T-cell (primary cell): ENCODE data around the gene PHF23. TPM values are rescaled to one million over a fixed set of nuclear protein-coding genes. Genes with fewer than 3 reads are reported as not detected.
A peak's percentile ranks its signal among the peaks of the same experiment; 100 is the strongest.

Experiments used
- ATAC-seq, 4 experiments: fragments of 200-7000 bp in 3 of 4; fragments of 150-1000 bp in 1 of 4; cut with Tn5 transposase; replicated peaks in 1 of 4; 1 replicate in 3 of 4; 2 replicates in 1 of 4; pipeline ENCODE4 v1.10.0; 2021; ENCODE audit warnings: moderate library complexity in 3 of 4, mild to moderate bottlenecking in 2 of 4, moderate number of reproducible peaks in 1 of 4
- CTCF ChIA-PET, 2 donors: fragments of 300-600 bp; sonication (Branson Sonifier 250); formaldehyde crosslinking; loops; one replicate each; lab custom pipeline; 2022; ENCODE audit warnings: antibody characterized with exemption in 2 of 2; lab: Charles Lee
- POLR2A ChIA-PET, 2 donors: fragments of 300-600 bp; sonication (Branson Sonifier 250); formaldehyde crosslinking; loops; one replicate each; lab custom pipeline; 2022; ENCODE audit warnings: antibody characterized with exemption in 2 of 2; lab: Charles Lee
- DNase-seq, 35 experiments: peaks; one replicate each; pipeline versions ENCODE4 v3.0.0 to v3.0.0-alpha.2; 2013 to 2023
- H3K27ac ChIP-seq: one replicate; pipeline ENCODE4 v1.5.1; 2013; ENCODE audit warnings: low read length
- H3K27me3 ChIP-seq, 2 experiments: replicated peaks in 1 of 2; 1 replicate in 1 of 2; 2 replicates in 1 of 2; pipeline versions ENCODE4 v1.6.1 to v1.7.0; 2013; ENCODE audit warnings: low read length in 1 of 2, mixed read lengths in 1 of 2; ENCODE audit not compliant: control insufficient read depth in 2 of 2, insufficient read depth in 2 of 2; ENCODE audit errors: extremely low read depth in 1 of 2
- H3K36me3 ChIP-seq, 2 donors: 1 replicate in 1 of 2; 2 replicates in 1 of 2; pipeline versions ENCODE4 v1.6.1 to v1.7.0; 2013; ENCODE audit warnings: low read length in 1 of 2; ENCODE audit not compliant: control insufficient read depth in 2 of 2, insufficient read depth in 1 of 2; ENCODE audit errors: extremely low read depth in 1 of 2
- H3K4me1 ChIP-seq, 2 experiments: 1 replicate in 1 of 2; 2 replicates in 1 of 2; pipeline versions ENCODE4 v1.6.1 to v1.7.0; 2013; ENCODE audit warnings: low read length in 2 of 2, mixed read lengths in 1 of 2; ENCODE audit not compliant: insufficient read depth in 2 of 2, control insufficient read depth in 1 of 2; ENCODE audit errors: extremely low read depth in 1 of 2
- H3K4me3 ChIP-seq, 2 donors: 1 replicate in 1 of 2; 2 replicates in 1 of 2; pipeline versions ENCODE4 v1.5.1 to v1.7.0; 2013; ENCODE audit warnings: mild to moderate bottlenecking in 2 of 2, low read length in 1 of 2, moderate library complexity in 1 of 2; ENCODE audit not compliant: control insufficient read depth in 1 of 2; ENCODE audit errors: extremely low read depth in 1 of 2
- H3K9me3 ChIP-seq: 2 replicates; pipeline ENCODE4 v1.7.0; 2013
- H3K27ac Mint-ChIP-seq, 2 donors: one replicate each; pipeline ENCODE4 v1.8.0; 2020 to 2021; ENCODE audit warnings: mild to moderate bottlenecking in 2 of 2, mixed read lengths in 2 of 2
- H3K27me3 Mint-ChIP-seq, 2 donors: one replicate each; pipeline ENCODE4 v1.8.0; 2021 to 2022; ENCODE audit warnings: mixed read lengths in 2 of 2
- H3K36me3 Mint-ChIP-seq: one replicate; pipeline ENCODE4 v1.8.0; 2021; ENCODE audit warnings: mixed read lengths
- H3K4me1 Mint-ChIP-seq, 3 donors: one replicate each; pipeline ENCODE4 v1.8.0; 2020 to 2022; ENCODE audit warnings: mixed read lengths in 3 of 3, mild to moderate bottlenecking in 1 of 3
- H3K4me3 Mint-ChIP-seq, 3 donors: one replicate each; pipeline ENCODE4 v1.8.0; 2020 to 2022; ENCODE audit warnings: mild to moderate bottlenecking in 3 of 3, mixed read lengths in 3 of 3, moderate library complexity in 3 of 3
- H3K9me3 Mint-ChIP-seq, 3 donors: one replicate each; pipeline ENCODE4 v1.8.0; 2020 to 2022; ENCODE audit warnings: mixed read lengths in 3 of 3
- WGBS: methylation state at CpG from one replicate; pipeline ENCODE4 v1.1.5; 2013; ENCODE audit warnings: missing lambda C conversion rate; ENCODE audit not compliant: insufficient coverage; 5-methylcytosine and 5-hydroxymethylcytosine counted together
- total RNA-seq, 35 experiments: library from RNA in 6 of 35; stranded (reverse) in 6 of 35; fragments of 120-200 nt in 1 of 35; gene quantifications; one replicate each; pipeline versions ENCODE4 v1.2.1 to v1.2.4 and lab custom pipeline; 2013 to 2026

The PHF23 gene
- total RNA-seq, 5 donors from 2014 or later (not counting 1 experiment from before 2014, with no cell fraction given) = 13.3 to 51.6 (median 43.5) TPM

DNA sequence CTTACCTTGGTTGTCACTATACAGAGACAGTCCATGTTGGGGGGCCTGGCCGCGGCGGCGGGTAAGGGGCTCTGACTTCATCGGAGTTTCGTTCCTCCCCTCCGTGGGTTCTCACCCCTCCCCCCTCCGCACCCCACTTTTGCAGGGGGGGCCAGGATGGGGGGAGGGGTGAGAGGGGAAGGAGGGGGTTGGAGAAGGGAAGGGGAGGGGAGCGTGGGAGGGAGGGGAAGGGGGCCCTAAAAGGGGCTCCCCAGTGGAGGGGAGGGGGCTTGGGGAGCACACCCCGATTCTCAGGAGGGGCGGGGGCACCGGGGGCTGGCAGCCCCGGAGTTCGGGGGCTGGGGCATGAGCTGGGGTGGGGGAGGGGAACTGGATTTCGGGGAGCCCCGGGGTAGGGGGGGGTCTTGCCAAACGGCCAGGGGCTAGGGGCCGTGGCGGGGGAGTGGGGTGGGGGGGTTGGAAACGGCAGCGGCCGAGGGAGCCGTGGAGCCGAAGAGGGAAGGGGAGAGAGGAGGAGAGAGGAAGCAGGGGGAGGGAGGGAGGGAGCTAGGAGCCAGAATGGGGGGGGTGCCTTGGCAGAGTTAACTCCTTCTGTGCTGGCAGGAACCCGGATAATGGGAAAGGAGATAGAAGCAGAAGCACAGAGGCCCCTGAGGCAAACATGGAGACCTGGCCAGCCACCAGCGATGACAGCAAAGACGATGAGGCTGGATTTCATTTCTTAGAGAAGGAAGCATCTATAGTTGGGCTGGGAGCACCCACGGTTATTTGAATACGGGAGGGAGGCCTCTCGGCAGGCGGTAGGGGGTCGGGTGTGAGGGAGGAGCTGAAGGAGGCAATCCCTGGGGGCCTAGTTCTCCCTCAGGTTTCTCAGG, 21.9 kb downstream of the PHF23 start:
- POLR2A ChIA-PET = interaction anchor here in 1 of 2 donors (0.6 kb wide), 2 partner anchors 205 to 253 kb away, joined by 3 to 4 read pairs; no protein-coding TSS in a partner anchor
- Mint-ChIP-seq H3K4me3 (peak overlapping the region; percentile 54 to 92 (median 70)), H3K27me3 (no peaks in the 10 kb centered on the region), H3K4me1 (peaks cover 71 to 77% (median 74%) of the 10 kb centered on the region in 3 donors), H3K9me3 (no peaks in the 10 kb centered on the region), H3K27ac (peak overlapping the region; percentile 76 to 99), H3K36me3 (no peaks in the 10 kb centered on the region)
- H3K4me1 ChIP-seq = peaks cover 40 to 80% of the 10 kb centered on the region in 2 experiments
- H3K4me3 ChIP-seq = peak overlapping the region; percentile 0 to 55
- WGBS = 10% methylated on average over 15 of the region's 32 CpGs
- peak in 1 of 35 experiments; percentile 18 for DNase-seq
- CTCF ChIA-PET = no interaction called here
- no peaks in the 10 kb centered on the region for H3K9me3 ChIP-seq
- ATAC-seq = no peak
- H3K27ac ChIP-seq = peak overlapping the region; percentile 46
- H3K27me3 ChIP-seq = no peaks in the 10 kb centered on the region
- peaks cover 0 to 13% of the 10 kb centered on the region in 2 donors for H3K36me3 ChIP-seq

DNA sequence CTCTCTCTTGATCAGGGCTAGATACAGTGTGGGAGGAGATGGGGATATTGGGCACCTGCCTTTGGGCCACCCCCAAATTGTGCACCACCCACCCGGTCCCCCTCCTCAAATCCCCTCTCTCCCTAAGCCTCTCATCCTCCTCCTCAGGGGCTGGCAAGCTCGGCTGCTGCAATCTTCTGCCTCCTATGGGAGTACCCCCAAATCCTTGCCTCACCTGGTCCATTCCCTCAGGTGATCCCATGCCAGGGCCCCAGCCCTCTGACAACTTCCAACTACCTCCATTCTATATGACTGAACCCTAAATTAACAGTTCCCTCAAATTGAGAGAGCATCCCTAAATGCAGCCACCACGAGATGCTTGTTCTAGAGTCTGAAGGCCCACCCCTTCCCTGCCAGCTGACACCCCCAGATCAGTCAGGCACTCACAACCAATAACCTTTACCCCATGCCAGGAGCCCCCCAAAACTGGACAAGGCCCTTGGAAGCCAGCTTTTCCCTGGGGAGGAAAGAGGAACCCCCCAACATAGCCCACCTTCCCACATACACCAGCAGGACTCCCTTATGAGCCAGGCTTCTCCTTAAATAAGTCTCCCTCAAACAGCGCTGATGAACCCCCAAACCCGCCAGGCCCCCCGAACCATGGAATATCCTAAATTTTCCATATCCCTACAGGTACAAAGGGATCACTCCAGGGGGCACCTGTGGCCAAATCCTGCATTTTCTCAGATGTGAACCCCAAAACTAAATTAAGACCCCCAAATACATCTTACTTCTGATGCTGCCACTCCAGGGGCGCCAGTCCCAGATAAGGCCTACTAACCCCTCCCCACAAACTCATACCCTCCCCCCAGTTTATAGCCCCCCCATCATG, 22.8 kb downstream of the PHF23 start:
- peak overlapping the region; percentile 71 to 88 for H3K27ac Mint-ChIP-seq
- no peak for DNase-seq
- Histone ChIP-seq H3K4me1 (peaks cover 40 to 77% of the 10 kb centered on the region in 2 experiments), H3K4me3 (peak overlapping the region in 1 of 2 donors; percentile 29), H3K27ac (peak overlapping the region; percentile 46), H3K27me3 (no peaks in the 10 kb centered on the region), H3K36me3 (peaks cover 0 to 6% of the 10 kb centered on the region in 2 donors), H3K9me3 (no peaks in the 10 kb centered on the region)
- POLR2A ChIA-PET = no interaction called here
- ATAC-seq = no peak
- WGBS = 61% methylated on average over 7 of the region's 7 CpGs
- H3K4me1 Mint-ChIP-seq = peaks cover 74 to 80% (median 80%) of the 10 kb centered on the region in 3 donors
- no peaks in the 10 kb centered on the region for H3K36me3 Mint-ChIP-seq
- no peaks in the 10 kb centered on the region for H3K9me3 Mint-ChIP-seq
- H3K27me3 Mint-ChIP-seq = peaks cover 0 to 5% of the 10 kb centered on the region in 2 donors
- H3K4me3 Mint-ChIP-seq = peak overlapping the region; percentile 6 to 92 (median 37)
- CTCF ChIA-PET = interaction anchor here in 1 of 2 donors (0.6 kb wide), 1 partner anchor 12 kb away, joined by 9 read pairs; no protein-coding TSS in a partner anchor

GRCh38 chr17:7215652-7216180, 23.5 kb downstream of the PHF23 start:
- peaks cover 0 to 5% of the 10 kb centered on the region in 2 donors for H3K27me3 Mint-ChIP-seq
- POLR2A ChIA-PET = interaction anchor here in 1 of 2 donors (0.7 kb wide), 1 partner anchor 27 kb away, joined by 3 read pairs; the partner anchor contains the start of gene GABARAP
- no peaks in the 10 kb centered on the region for H3K9me3 Mint-ChIP-seq
- CTCF ChIA-PET = no interaction called here
- Histone ChIP-seq H3K27me3 (no peaks in the 10 kb centered on the region), H3K27ac (peak overlapping the region; percentile 96), H3K9me3 (no peaks in the 10 kb centered on the region), H3K36me3 (no peaks in the 10 kb centered on the region), H3K4me1 (peaks cover 39 to 71% of the 10 kb centered on the region in 2 experiments), H3K4me3 (peak overlapping the region in 1 of 2 donors; percentile 69)
- no peaks in the 10 kb centered on the region for H3K36me3 Mint-ChIP-seq
- H3K4me1 Mint-ChIP-seq = peaks cover 67 to 76% (median 73%) of the 10 kb centered on the region in 3 donors
- H3K4me3 Mint-ChIP-seq = peak overlapping the region; percentile 31 to 92 (median 37)
- ATAC-seq = no peak
- WGBS = 57% methylated on average over 3 of the region's 10 CpGs
- peak in 1 of 35 experiments; percentile 30 for DNase-seq
- peak overlapping the region; percentile 88 to 99 for H3K27ac Mint-ChIP-seq

GRCh38 chr17:7215136-7215638, 24.1 kb downstream of the PHF23 start:
- no peak for ATAC-seq
- Mint-ChIP-seq H3K27me3 (peaks cover 0 to 5% of the 10 kb centered on the region in 2 donors), H3K36me3 (no peaks in the 10 kb centered on the region), H3K9me3 (no peaks in the 10 kb centered on the region), H3K27ac (peak overlapping the region; percentile 95 to 99), H3K4me3 (peak overlapping the region; percentile 86 to 92 (median 88)), H3K4me1 (peaks cover 62 to 70% (median 67%) of the 10 kb centered on the region in 3 donors)
- ChIA-PET CTCF (no interaction called here), POLR2A (interaction anchor here in 1 of 2 donors (0.7 kb wide), 2 partner anchors 26 to 27 kb away, joined by 3 to 4 read pairs; partner anchors contain the start of gene GABARAP)
- H3K4me3 ChIP-seq = peak overlapping the region; percentile 61 to 69
- H3K36me3 ChIP-seq = no peaks in the 10 kb centered on the region
- H3K27me3 ChIP-seq = no peaks in the 10 kb centered on the region
- WGBS = 50% methylated on average over 3 of the region's 9 CpGs
- peak overlapping the region; percentile 96 for H3K27ac ChIP-seq
- H3K9me3 ChIP-seq = no peaks in the 10 kb centered on the region
- no peak for DNase-seq
- H3K4me1 ChIP-seq = peaks cover 36 to 65% of the 10 kb centered on the region in 2 experiments

- Histone ChIP-seq H3K9me3 (no peaks in the 10 kb centered on the region), H3K27ac (peak overlapping the region; percentile 96), H3K4me1 (peaks cover 36 to 61% of the 10 kb centered on the region in 2 experiments), H3K36me3 (no peaks in the 10 kb centered on the region), H3K27me3 (no peaks in the 10 kb centered on the region), H3K4me3 (peak overlapping the region; percentile 61 to 69)
- WGBS = 0% methylated on average over 26 of the region's 45 CpGs
- Mint-ChIP-seq H3K4me1 (peaks cover 62 to 67% (median 64%) of the 10 kb centered on the region in 3 donors), H3K9me3 (no peaks in the 10 kb centered on the region), H3K4me3 (peak overlapping the region; percentile 86 to 92 (median 88)), H3K27me3 (peaks cover 0 to 5% of the 10 kb centered on the region in 2 donors), H3K27ac (peak overlapping the region; percentile 95 to 99), H3K36me3 (no peaks in the 10 kb centered on the region)
- ChIA-PET POLR2A (interaction anchor here in 1 of 2 donors (0.7 kb wide), 1 partner anchor 27 kb away, joined by 4 read pairs; no protein-coding TSS in a partner anchor), CTCF (interaction anchor here (0.6 to 1.2 kb wide), 6 partner anchors 9 to 1191 kb away, joined by 3 to 5 read pairs (median 4); partner anchors contain the start of genes GABARAP (in 1 of the 2) and PHF23 (in 1 of the 2))
- ATAC-seq = peak; percentile 78 to 81 (median 80)
- peak; percentile 89 to 100 (median 96) for DNase-seq
These were observed 24.7 kb downstream of the PHF23 start for GRCh38 chr17:7214300-7215135.
